Glutamatergic neuron (in vitro differentiated cells): Measurements from ENCODE around the gene GCN1. TPM values are rescaled to one million over a fixed set of nuclear protein-coding genes. Genes with fewer than 3 reads are reported as not detected.

ENCODE experiments used
- DNase-seq: peaks from one replicate; pipeline ENCODE4 v3.0.0; 2022
- H3K27ac Mint-ChIP-seq: one replicate; pipeline ENCODE4 v1.8.0; 2020; ENCODE audit warnings: mild to moderate bottlenecking, mixed read lengths, inconsistent platforms; ENCODE audit not compliant: unreplicated experiment
- H3K27me3 Mint-ChIP-seq: one replicate; pipeline ENCODE4 v1.8.0; 2020; ENCODE audit warnings: mild to moderate bottlenecking, moderate library complexity, mixed read lengths, inconsistent platforms; ENCODE audit not compliant: unreplicated experiment
- H3K36me3 Mint-ChIP-seq: one replicate; pipeline ENCODE4 v1.8.0; 2020; ENCODE audit warnings: mild to moderate bottlenecking, mixed read lengths, inconsistent platforms; ENCODE audit not compliant: unreplicated experiment
- H3K4me1 Mint-ChIP-seq: one replicate; pipeline ENCODE4 v1.8.0; 2020; ENCODE audit warnings: mild to moderate bottlenecking, low read depth, mixed read lengths, inconsistent platforms; ENCODE audit not compliant: unreplicated experiment
- H3K4me3 Mint-ChIP-seq: one replicate; pipeline ENCODE4 v1.8.0; 2020; ENCODE audit warnings: mild to moderate bottlenecking, mixed read lengths, inconsistent platforms; ENCODE audit not compliant: unreplicated experiment
- H3K9me3 Mint-ChIP-seq: one replicate; pipeline ENCODE4 v1.8.0; 2020; ENCODE audit warnings: mild to moderate bottlenecking, moderate library complexity, mixed read lengths, inconsistent platforms; ENCODE audit not compliant: unreplicated experiment
- CTCF ChIP-seq: fragments of 200-600 bp; sonication (generic); IDR thresholded peaks from one replicate; pipeline ENCODE4 v1.5.0; 2021; ENCODE audit not compliant: partially characterized antibody, unreplicated experiment
- total RNA-seq: library from RNA; stranded (reverse); fragmentation: NEBNext Ultra II Directional; extraction: Animal tissue kit (Norgen Biotek cat#: 25700); gene quantifications from one replicate; pipeline ENCODE4 v1.2.1, GENCODE V29; 2021; ENCODE audit not compliant: unreplicated experiment

The GCN1 gene
- total RNA-seq, 1 donor from 2014 or later: 173 TPM

- Mint-ChIP-seq H3K4me1 (peaks cover 15% of the 10 kb centered on the region), H3K36me3 (peaks cover 4% of the 10 kb centered on the region), H3K4me3 (peak overlapping the region; percentile 80), H3K27ac (peak overlapping the region; percentile 83), H3K27me3 (peaks cover 12% of the 10 kb centered on the region), H3K9me3 (peaks cover 17% of the 10 kb centered on the region)
- TF ChIP-seq CTCF: no peak
- no peak for DNase-seq
Measured at GRCh38 chr12:120085920-120086645, 108.4 kb downstream of the GCN1 start.

GRCh38 chr12:120081641-120082040, 112.9 kb downstream of the GCN1 start:
- no peaks in the 10 kb centered on the region for H3K36me3 Mint-ChIP-seq
- H3K27ac Mint-ChIP-seq: no peak overlapping the region
- H3K4me1 Mint-ChIP-seq: peaks cover 17% of the 10 kb centered on the region
- H3K4me3 Mint-ChIP-seq: no peak overlapping the region
- no peak for TF ChIP-seq CTCF
- no peak for DNase-seq
- H3K27me3 Mint-ChIP-seq: peaks cover 7% of the 10 kb centered on the region
- peaks cover 2% of the 10 kb centered on the region for H3K9me3 Mint-ChIP-seq

- Mint-ChIP-seq H3K9me3 (peaks cover 2% of the 10 kb centered on the region), H3K27ac (no peak overlapping the region), H3K4me3 (no peak overlapping the region), H3K27me3 (peaks cover 2% of the 10 kb centered on the region), H3K36me3 (no peaks in the 10 kb centered on the region), H3K4me1 (peaks cover 8% of the 10 kb centered on the region)
- DNase-seq: no peak
- no peak for TF ChIP-seq CTCF
Measured at GRCh38 chr12:120079411-120080400, 114.8 kb downstream of the GCN1 start.

GRCh38 chr12:120078868-120079267, 115.6 kb downstream of the GCN1 start:
- Mint-ChIP-seq H3K27ac (no peak overlapping the region), H3K36me3 (no peaks in the 10 kb centered on the region), H3K4me1 (peaks cover 8% of the 10 kb centered on the region), H3K4me3 (no peak overlapping the region), H3K9me3 (peaks cover 2% of the 10 kb centered on the region), H3K27me3 (peaks cover 2% of the 10 kb centered on the region)
- no peak for DNase-seq
- TF ChIP-seq CTCF: no peak
